ENCODE data around the gene PIEZO1. TPM values are rescaled to one million over a fixed set of nuclear protein-coding genes. Genes with fewer than 3 reads are reported as not detected.

PIEZO1 gene
- total and polyA plus RNA-seq, 10 of the 15 experiments (the other 5 are each of a cell fraction or from before 2014, with no cell fraction given): 1.3 to 169 (median 33.4) TPM

GRCh38 chr16:88781140-88782077 lies 3.6 kb downstream of the PIEZO1 start (continued):
- TF ChIP-seq TCF3 (IDR thresholded peaks at IDR 0.05; ENCODE audit: borderline replicate concordance, insufficient read depth, low read depth, low read length) (no peak), SPI1 (IDR thresholded peaks at IDR 0.05; ENCODE audit: borderline replicate concordance, insufficient read depth, low read depth, low read length) (peak; percentile 57; the same call in 1 of the 2 replicates), CREM (IDR thresholded peaks at IDR 0.05; ENCODE audit: low read depth) (no peak), JUNB (IDR thresholded peaks at IDR 0.05) (peak; percentile 21; the same call in 1 of the 2 replicates), KAT2A (conservative IDR thresholded peaks at IDR 0.05; ENCODE audit: control insufficient read depth, low read depth, low read length) (no peak), RFX5 (IDR thresholded peaks at IDR 0.05; ENCODE audit: low read depth, low read length) (no peak), ZBED1 (IDR thresholded peaks at IDR 0.05; ENCODE audit: borderline replicate concordance) (no peak), RAD51 (IDR thresholded peaks at IDR 0.05) (no peak), ZZZ3 (IDR thresholded peaks at IDR 0.05; ENCODE audit: control insufficient read depth, insufficient read length, low read depth) (no peak), LARP7 (IDR thresholded peaks at IDR 0.05) (no peak), YY1 (IDR thresholded peaks at IDR 0.05; ENCODE audit: low read depth, low read length) (peak; percentile 77), RCOR1 (conservative IDR thresholded peaks at IDR 0.05; ENCODE audit: low read depth, low read length) (0 out of 2 replicates have a peak, but pooled peaks have one; percentile 25), GATAD2B (conservative IDR thresholded peaks at IDR 0.05; ENCODE audit: low read depth) (no peak; the same call in 1 of the 2 replicates), EED (IDR thresholded peaks at IDR 0.05; ENCODE audit: low read depth) (peak; percentile 63), IKZF1 (conservative IDR thresholded peaks at IDR 0.05) (no peak; the same call in 1 of the 2 replicates), SMAD1 (IDR thresholded peaks at IDR 0.05; ENCODE audit: low read depth, partially characterized antibody) (no peak), POU2F2 (IDR thresholded peaks at IDR 0.05; ENCODE audit: borderline replicate concordance, low read depth, low read length) (no peak)
- TF ChIP-seq, protein P1, sequence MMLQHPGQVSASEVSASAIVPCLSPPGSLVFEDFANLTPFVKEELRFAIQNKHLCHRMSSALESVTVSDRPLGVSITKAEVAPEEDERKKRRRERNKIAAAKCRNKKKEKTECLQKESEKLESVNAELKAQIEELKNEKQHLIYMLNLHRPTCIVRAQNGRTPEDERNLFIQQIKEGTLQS (IDR thresholded peaks at IDR 0.05; ENCODE audit: borderline replicate concordance, extremely low read depth, low read depth, low read length): no peak
- TF ChIP-seq, protein P2, sequence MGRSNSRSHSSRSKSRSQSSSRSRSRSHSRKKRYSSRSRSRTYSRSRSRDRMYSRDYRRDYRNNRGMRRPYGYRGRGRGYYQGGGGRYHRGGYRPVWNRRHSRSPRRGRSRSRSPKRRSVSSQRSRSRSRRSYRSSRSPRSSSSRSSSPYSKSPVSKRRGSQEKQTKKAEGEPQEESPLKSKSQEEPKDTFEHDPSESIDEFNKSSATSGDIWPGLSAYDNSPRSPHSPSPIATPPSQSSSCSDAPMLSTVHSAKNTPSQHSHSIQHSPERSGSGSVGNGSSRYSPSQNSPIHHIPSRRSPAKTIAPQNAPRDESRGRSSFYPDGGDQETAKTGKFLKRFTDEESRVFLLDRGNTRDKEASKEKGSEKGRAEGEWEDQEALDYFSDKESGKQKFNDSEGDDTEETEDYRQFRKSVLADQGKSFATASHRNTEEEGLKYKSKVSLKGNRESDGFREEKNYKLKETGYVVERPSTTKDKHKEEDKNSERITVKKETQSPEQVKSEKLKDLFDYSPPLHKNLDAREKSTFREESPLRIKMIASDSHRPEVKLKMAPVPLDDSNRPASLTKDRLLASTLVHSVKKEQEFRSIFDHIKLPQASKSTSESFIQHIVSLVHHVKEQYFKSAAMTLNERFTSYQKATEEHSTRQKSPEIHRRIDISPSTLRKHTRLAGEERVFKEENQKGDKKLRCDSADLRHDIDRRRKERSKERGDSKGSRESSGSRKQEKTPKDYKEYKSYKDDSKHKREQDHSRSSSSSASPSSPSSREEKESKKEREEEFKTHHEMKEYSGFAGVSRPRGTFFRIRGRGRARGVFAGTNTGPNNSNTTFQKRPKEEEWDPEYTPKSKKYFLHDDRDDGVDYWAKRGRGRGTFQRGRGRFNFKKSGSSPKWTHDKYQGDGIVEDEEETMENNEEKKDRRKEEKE (IDR thresholded peaks at IDR 0.05): no peak
- TF ChIP-seq, protein P3, sequence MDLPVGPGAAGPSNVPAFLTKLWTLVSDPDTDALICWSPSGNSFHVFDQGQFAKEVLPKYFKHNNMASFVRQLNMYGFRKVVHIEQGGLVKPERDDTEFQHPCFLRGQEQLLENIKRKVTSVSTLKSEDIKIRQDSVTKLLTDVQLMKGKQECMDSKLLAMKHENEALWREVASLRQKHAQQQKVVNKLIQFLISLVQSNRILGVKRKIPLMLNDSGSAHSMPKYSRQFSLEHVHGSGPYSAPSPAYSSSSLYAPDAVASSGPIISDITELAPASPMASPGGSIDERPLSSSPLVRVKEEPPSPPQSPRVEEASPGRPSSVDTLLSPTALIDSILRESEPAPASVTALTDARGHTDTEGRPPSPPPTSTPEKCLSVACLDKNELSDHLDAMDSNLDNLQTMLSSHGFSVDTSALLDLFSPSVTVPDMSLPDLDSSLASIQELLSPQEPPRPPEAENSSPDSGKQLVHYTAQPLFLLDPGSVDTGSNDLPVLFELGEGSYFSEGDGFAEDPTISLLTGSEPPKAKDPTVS (IDR thresholded peaks at IDR 0.05; ENCODE audit: low read depth, low read length): no peak
- TF ChIP-seq, protein P4, sequence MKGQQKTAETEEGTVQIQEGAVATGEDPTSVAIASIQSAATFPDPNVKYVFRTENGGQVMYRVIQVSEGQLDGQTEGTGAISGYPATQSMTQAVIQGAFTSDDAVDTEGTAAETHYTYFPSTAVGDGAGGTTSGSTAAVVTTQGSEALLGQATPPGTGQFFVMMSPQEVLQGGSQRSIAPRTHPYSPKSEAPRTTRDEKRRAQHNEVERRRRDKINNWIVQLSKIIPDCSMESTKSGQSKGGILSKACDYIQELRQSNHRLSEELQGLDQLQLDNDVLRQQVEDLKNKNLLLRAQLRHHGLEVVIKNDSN (IDR thresholded peaks at IDR 0.05; ENCODE audit: borderline replicate concordance, extremely low read length, insufficient read depth, low read depth, low read length): peak; percentile 66

Measured in GM12878 (cell line).